Measurements from ENCODE around the gene YIPF4. TPM values are rescaled to one million over a fixed set of nuclear protein-coding genes. Genes with fewer than 3 reads are reported as not detected.
A peak's percentile ranks its signal among the peaks of the same experiment; 100 is the strongest.
"Not testable (repeated sequence)": the region's sequence is repeated elsewhere in the genome, so short reads cannot be mapped to it uniquely, and the experiment has no call there.

Gene YIPF4
- total RNA-seq, 2 experiments from 2014 or later, result 36.5 to 39.7 TPM

GRCh38 chr2:32357318-32358110, 79.8 kb downstream of the YIPF4 start:
- CTCF ChIA-PET, result no interaction called here
- Mint-ChIP-seq H3K9me3 (no peaks in the 10 kb centered on the region), H3K27me3 (ENCODE audit: low read depth) (no peaks in the 10 kb centered on the region), H3K36me3 (ENCODE audit: low read depth) (peaks cover 20% of the 10 kb centered on the region), H3K4me1 (ENCODE audit: low read depth) (peaks cover 34% of the 10 kb centered on the region), H3K27ac (peak overlapping the region; percentile 85), H3K4me3 (peak overlapping the region; percentile 78)
- intact Hi-C loops (cut with micrococcal nuclease), result loop anchor here (1.0 to 10.0 kb wide), 7 partner anchors 80 to 1237 kb away; partner anchors contain the start of genes FAM98A, SLC30A6, SPAST and YIPF4
- DNase-seq, result peak; percentile 56

- peak overlapping the region; percentile 52 for H3K27ac Mint-ChIP-seq
- H3K4me1 Mint-ChIP-seq (ENCODE audit: low read depth), result peaks cover 38% of the 10 kb centered on the region
- CTCF ChIA-PET, result no interaction called here
- H3K4me3 Mint-ChIP-seq, result peak overlapping the region; percentile 78
- no peaks in the 10 kb centered on the region for H3K9me3 Mint-ChIP-seq
- no peaks in the 10 kb centered on the region for H3K27me3 Mint-ChIP-seq (ENCODE audit: low read depth)
- DNase-seq, result peak; percentile 23
- H3K36me3 Mint-ChIP-seq (ENCODE audit: low read depth), result peaks cover 23% of the 10 kb centered on the region
- intact Hi-C loops (cut with micrococcal nuclease), result loop anchor here (5.0 to 10.0 kb wide), 2 partner anchors 234 to 1237 kb away; partner anchors contain the start of gene FAM98A
These were observed 80.4 kb downstream of the YIPF4 start for GRCh38 chr2:32358111-32358482.

- peaks cover 53% of the 10 kb centered on the region for H3K4me1 Mint-ChIP-seq (ENCODE audit: low read depth)
- no peak for DNase-seq
- H3K36me3 Mint-ChIP-seq (ENCODE audit: low read depth), result peaks cover 23% of the 10 kb centered on the region
- intact Hi-C loops (cut with micrococcal nuclease), result no loop called here
- CTCF ChIA-PET, result interaction anchor here (1.0 kb wide), 1 partner anchor 19 kb away, joined by 4 read pairs; no protein-coding TSS in a partner anchor
- H3K4me3 Mint-ChIP-seq, result no peak overlapping the region
- no peak overlapping the region for H3K27ac Mint-ChIP-seq
- no peaks in the 10 kb centered on the region for H3K27me3 Mint-ChIP-seq (ENCODE audit: low read depth)
- H3K9me3 Mint-ChIP-seq, result no peaks in the 10 kb centered on the region
These were observed 82.7 kb downstream of the YIPF4 start for GRCh38 chr2:32360416-32360815.

- H3K9me3 Mint-ChIP-seq, H3K27ac Mint-ChIP-seq: not testable (repeated sequence)
- CTCF ChIA-PET, result interaction anchor here (0.6 kb wide), 1 partner anchor 15 kb away, joined by 3 read pairs; no protein-coding TSS in a partner anchor
These were observed 85.3 kb downstream of the YIPF4 start for GRCh38 chr2:32362997-32363396.

GRCh38 chr2:32363597-32363996, 85.9 kb downstream of the YIPF4 start:
- CTCF ChIA-PET, result no interaction called here
- Mint-ChIP-seq H3K4me1 (ENCODE audit: low read depth) (peaks cover 66% of the 10 kb centered on the region), H3K36me3 (ENCODE audit: low read depth) (peaks cover 16% of the 10 kb centered on the region), H3K9me3 (no peaks in the 10 kb centered on the region), H3K27me3 (ENCODE audit: low read depth) (no peaks in the 10 kb centered on the region), H3K27ac (no peak overlapping the region), H3K4me3 (no peak overlapping the region)
- intact Hi-C loops (cut with micrococcal nuclease), result no loop called here
- no peak for DNase-seq

More at GRCh38 chr2:32362997-32363396, 85.3 kb downstream of the YIPF4 start:
- DNase-seq; intact Hi-C loops (cut with micrococcal nuclease); H3K4me3 Mint-ChIP-seq; H3K27me3 Mint-ChIP-seq (ENCODE audit: low read depth): not testable (repeated sequence)
- peaks cover 70% of the 10 kb centered on the region for H3K4me1 Mint-ChIP-seq (ENCODE audit: low read depth)
- H3K36me3 Mint-ChIP-seq (ENCODE audit: low read depth), result peaks cover 21% of the 10 kb centered on the region

GRCh38 chr2:32364290-32364689, 86.6 kb downstream of the YIPF4 start:
- peaks cover 11% of the 10 kb centered on the region for H3K36me3 Mint-ChIP-seq (ENCODE audit: low read depth)
- H3K27me3 Mint-ChIP-seq (ENCODE audit: low read depth); CTCF ChIA-PET; H3K4me3 Mint-ChIP-seq; DNase-seq; H3K9me3 Mint-ChIP-seq; H3K27ac Mint-ChIP-seq; intact Hi-C loops (cut with micrococcal nuclease): not testable (repeated sequence)
- peaks cover 66% of the 10 kb centered on the region for H3K4me1 Mint-ChIP-seq (ENCODE audit: low read depth)

- DNase-seq; CTCF ChIA-PET; H3K36me3 Mint-ChIP-seq (ENCODE audit: low read depth); intact Hi-C loops (cut with micrococcal nuclease); H3K4me3 Mint-ChIP-seq; H3K27me3 Mint-ChIP-seq (ENCODE audit: low read depth); H3K27ac Mint-ChIP-seq; H3K9me3 Mint-ChIP-seq: not testable (repeated sequence)
- H3K4me1 Mint-ChIP-seq (ENCODE audit: low read depth), result peaks cover 59% of the 10 kb centered on the region
These were observed 88.0 kb downstream of the YIPF4 start for GRCh38 chr2:32365679-32366078.

Other genes with a start within 250 kb of the YIPF4 start
- gene DPY30, start 238.1 kb upstream of the YIPF4 start, total RNA-seq, result 10 to 100 TPM; 80.1 to 88.5 TPM
- 10 to 100 TPM; 12.0 to 12.8 TPM for gene SPAST, start 214.3 kb upstream of the YIPF4 start, total RNA-seq
- gene SLC30A6, start 112.0 kb upstream of the YIPF4 start, total RNA-seq, result 10 to 100 TPM; 12.5 to 13.4 TPM
- gene NLRC4, start 13.0 kb upstream of the YIPF4 start, total RNA-seq, result not detected
- 10 to 100 TPM; 51.4 to 52.9 TPM for gene BIRC6, start 79.1 kb downstream of the YIPF4 start, total RNA-seq

All from activated naive CD4-positive, alpha-beta T cell treated with anti-CD3 and anti-CD28 coated beads for 36 hours (primary cell).